T-helper 2 cell treated with Interferon-gamma antibody and Interleukin-4, amounts not matched to agents 100 ng/mL and 5 ng/mL, for 36 hours (primary cell): ENCODE results near the gene ATRX. TPM values are rescaled to one million over a fixed set of nuclear protein-coding genes. Genes with fewer than 3 reads are reported as not detected.
"Not testable (repeated sequence)": the region's sequence is repeated elsewhere in the genome, so short reads cannot be mapped to it uniquely, and the experiment has no call there.

Experiments used
- intact Hi-C: fragments of 100-400 bp; cut with micrococcal nuclease; formaldehyde crosslinking; loops from one replicate; pipeline ENCODE4 v1.15.1; 2023
- total RNA-seq: library from RNA; stranded (reverse); gene quantifications from 2 replicates; pipeline ENCODE4 v1.2.3, GENCODE V29; 2022

Gene ATRX, protein sequence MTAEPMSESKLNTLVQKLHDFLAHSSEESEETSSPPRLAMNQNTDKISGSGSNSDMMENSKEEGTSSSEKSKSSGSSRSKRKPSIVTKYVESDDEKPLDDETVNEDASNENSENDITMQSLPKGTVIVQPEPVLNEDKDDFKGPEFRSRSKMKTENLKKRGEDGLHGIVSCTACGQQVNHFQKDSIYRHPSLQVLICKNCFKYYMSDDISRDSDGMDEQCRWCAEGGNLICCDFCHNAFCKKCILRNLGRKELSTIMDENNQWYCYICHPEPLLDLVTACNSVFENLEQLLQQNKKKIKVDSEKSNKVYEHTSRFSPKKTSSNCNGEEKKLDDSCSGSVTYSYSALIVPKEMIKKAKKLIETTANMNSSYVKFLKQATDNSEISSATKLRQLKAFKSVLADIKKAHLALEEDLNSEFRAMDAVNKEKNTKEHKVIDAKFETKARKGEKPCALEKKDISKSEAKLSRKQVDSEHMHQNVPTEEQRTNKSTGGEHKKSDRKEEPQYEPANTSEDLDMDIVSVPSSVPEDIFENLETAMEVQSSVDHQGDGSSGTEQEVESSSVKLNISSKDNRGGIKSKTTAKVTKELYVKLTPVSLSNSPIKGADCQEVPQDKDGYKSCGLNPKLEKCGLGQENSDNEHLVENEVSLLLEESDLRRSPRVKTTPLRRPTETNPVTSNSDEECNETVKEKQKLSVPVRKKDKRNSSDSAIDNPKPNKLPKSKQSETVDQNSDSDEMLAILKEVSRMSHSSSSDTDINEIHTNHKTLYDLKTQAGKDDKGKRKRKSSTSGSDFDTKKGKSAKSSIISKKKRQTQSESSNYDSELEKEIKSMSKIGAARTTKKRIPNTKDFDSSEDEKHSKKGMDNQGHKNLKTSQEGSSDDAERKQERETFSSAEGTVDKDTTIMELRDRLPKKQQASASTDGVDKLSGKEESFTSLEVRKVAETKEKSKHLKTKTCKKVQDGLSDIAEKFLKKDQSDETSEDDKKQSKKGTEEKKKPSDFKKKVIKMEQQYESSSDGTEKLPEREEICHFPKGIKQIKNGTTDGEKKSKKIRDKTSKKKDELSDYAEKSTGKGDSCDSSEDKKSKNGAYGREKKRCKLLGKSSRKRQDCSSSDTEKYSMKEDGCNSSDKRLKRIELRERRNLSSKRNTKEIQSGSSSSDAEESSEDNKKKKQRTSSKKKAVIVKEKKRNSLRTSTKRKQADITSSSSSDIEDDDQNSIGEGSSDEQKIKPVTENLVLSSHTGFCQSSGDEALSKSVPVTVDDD (N-terminal part only)
- total RNA-seq: 75.0 and 79.2 TPM in 2 replicates

- intact Hi-C loops: loop anchor here (1.0 to 10.0 kb wide), 6 partner anchors 110 to 732 kb away; partner anchors contain the start of genes ATP7A, COX7B, MAGT1 and PGK1
These were observed at the start of gene ATRX for GRCh38 chrX:77785486-77786364. TSS of gene ATRX (minus strand) at chrX:77786216. CDS start at chrX:77786001, 215 bp downstream.

DNA sequence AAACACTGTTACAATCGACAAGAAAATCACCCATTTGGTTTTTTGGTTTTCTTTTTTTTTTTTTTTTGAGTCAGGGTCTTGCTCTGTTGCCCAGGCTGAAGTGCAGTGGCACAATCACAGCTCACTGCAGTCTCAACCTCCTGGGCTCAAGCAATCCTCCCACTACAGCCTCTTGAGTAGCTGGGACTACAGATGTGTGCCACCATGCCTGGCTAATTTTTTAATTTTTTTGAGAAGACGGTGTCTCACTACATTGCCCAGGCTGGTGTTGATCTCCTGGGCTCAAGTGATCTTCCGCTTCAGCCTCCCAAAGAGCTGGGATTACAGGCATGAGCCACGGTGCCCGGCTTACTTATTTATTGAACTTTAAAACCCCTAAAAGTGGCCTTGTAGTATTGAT, 45.5 kb upstream of the ATRX start:
- intact Hi-C loops: not testable (repeated sequence)

DNA sequence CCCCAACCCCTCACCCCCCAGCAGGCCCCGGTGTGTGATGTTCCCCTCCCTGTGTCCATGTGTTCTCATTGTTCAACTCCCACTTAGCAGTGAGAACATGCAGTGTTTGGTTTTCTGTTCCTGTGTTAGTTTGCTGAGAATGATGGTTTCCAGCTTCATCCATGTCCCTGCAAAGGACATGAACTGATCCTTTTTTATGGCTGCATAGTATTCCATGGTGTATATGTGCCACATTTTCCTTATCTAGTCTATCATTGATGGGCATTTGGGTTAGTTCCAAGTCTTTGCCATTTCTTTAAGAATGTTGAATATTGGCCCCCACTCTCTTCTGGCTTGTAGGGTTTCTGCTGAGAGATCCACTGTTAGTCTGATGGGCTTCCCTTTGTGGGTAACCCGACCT, 36.0 kb upstream of the ATRX start:
- intact Hi-C loops: not testable (repeated sequence)

DNA sequence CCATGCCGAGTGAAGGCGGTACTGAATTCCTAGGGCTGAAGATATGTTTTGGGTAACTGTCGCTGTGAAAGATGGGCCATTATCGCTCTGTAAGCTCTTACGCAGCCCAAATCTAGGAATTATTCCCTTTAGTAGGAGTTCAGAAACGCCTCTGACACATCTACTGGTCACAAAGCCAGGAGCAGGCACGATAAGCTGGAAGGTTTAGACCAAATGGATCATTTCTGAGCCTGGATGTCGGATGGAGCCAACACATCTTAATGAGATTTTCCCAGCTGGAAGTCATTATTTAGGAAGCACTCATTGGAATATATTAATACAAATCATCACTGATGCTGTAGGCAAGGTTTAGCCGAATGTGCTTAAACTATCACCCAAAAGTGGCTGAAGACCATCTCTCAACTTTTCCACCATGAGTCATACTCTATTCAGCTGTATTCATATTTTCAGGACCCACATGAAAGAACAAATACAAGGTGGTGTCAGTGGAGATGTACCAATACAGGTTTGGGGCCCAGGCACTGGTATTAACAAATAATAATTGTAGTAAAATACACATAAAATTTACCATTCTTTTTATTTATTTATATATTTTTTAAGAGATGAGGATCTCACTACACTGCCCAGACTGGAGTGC, 34.2 kb upstream of the ATRX start:
- intact Hi-C loops: no loop called here

- intact Hi-C loops: no loop called here
These were observed 28.2 kb upstream of the ATRX start for GRCh38 chrX:77814210-77814609.

- intact Hi-C loops: no loop called here
These were observed 16.2 kb upstream of the ATRX start for GRCh38 chrX:77802201-77802600.

DNA sequence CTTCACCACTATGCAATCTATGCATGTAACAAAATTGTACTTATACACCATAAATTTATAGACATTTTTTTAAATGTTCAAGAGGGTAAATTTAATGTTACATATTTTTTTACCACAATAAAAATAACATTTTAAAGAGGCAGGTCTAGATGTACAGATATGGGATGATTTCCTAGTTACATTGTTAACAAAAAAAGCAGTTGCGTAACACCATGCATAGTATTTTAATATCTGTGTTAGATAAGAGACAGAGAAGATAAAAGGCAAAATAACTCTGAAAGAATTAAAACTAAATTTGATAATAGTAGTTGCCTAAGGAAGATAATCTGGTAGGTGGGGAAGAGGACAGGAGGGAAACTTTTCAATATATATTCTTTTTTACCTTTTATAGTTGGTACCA, 9.1 kb upstream of the ATRX start:
- intact Hi-C loops: no loop called here

GRCh38 chrX:77793946-77794345, 7.9 kb upstream of the ATRX start:
- intact Hi-C loops: no loop called here

GRCh38 chrX:77788050-77788449, 2.0 kb upstream of the ATRX start:
- intact Hi-C loops: loop anchor here (5.0 to 10.0 kb wide), 3 partner anchors 113 to 729 kb away; partner anchors contain the start of gene PGK1

DNA sequence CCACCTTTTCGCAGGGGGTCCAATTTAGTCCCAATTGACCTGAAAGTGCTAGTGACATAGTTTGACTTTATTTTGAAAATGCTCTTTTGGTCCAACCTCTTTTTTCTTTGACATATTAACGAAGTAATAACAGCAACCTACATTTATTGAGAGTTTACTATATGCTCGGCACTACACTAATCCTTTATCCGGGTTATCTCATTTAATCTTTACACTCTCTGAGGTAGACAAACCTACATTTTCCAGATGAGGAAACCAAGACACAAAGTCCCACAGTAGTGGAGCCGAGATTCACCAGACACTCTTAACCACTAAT, 307 bp upstream of the ATRX start:
- intact Hi-C loops: loop anchor here (1.0 to 10.0 kb wide), 6 partner anchors 109 to 731 kb away; partner anchors contain the start of genes ATP7A, COX7B, MAGT1 and PGK1

DNA sequence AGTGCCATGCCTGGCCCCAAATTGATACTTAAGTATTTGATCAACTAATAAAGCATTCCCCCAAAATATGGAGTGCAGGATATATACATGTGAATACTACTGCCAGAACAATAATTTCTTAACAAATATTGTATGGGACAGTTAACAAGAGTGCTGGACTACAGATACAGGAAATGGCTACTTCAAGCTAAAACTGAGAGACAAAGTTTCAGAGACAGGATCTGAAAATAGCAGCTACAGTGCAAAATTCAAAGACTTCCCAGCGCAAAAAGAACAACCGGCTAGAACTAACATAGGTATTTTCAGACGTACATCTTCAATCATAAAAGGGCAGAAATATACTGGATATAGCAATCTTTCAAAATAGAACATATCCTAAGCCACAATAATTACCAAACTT, 6.3 kb downstream of the ATRX start:
- intact Hi-C loops: loop anchor here (10.0 kb wide), 1 partner anchor 105 kb away; no protein-coding TSS in a partner anchor

DNA sequence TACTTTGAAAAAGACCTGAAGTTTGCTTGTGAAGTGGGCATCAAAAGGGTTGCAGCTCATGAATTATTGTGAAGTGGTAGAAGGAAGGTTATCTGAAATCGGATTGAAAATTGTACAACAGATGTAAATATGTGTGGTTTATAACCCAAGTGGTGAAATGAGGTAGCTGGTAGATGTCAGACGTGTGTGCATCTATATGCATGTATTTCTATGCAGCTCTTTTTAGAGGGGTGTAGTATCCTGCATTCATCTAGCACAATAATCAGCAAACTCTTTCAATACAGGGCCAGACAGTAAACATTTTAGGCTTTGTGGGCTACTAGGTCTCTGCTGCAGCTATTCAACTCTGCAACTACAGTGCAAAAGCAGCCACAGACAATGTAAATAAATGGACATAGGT, 9.4 kb downstream of the ATRX start:
- intact Hi-C loops: no loop called here

DNA sequence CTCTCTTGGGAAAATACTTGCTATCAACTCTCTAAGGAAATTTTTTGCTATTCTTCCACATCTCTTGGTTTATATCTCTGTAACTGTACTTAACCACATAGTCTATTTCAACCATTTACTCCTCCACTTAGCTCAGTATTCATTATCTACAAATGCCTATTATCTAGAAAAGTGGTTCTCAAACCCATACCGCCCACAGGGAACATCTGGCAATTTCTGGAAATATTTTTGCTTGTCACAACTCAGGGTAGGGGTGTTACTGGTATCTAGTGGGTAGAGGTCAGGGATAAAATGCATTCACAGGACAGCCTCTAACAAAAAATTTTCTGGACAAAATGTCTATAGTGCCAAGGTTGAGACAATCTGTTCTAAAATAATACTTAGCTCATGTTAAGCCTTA, 14.4 kb downstream of the ATRX start:
- intact Hi-C loops: no loop called here

- intact Hi-C loops: no loop called here
These were observed 17.2 kb downstream of the ATRX start for GRCh38 chrX:77768787-77769186.

GRCh38 chrX:77766212-77766611, 19.8 kb downstream of the ATRX start:
- intact Hi-C loops: not testable (repeated sequence)

GRCh38 chrX:77755561-77755960, 30.5 kb downstream of the ATRX start:
- intact Hi-C loops: no loop called here

GRCh38 chrX:77753942-77754341, 32.1 kb downstream of the ATRX start:
- intact Hi-C loops: not testable (repeated sequence)

DNA sequence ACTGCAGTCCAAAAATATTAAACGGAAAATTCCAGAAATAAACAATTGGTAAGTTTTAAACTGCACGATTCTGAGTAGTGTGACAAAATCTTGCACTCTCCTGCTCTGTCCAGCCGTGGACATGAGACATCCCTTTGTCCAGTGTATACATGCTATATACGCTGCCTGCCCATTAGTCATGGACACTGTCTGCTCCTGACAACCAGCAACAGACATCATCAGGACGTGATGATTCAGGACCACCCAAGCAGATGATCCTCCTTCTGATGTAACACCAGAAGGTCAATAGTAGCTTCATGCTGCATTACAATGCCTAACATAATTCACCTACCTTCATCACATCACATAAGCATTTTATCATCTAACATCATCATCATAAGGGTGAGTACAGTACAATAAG, 36.3 kb downstream of the ATRX start:
- intact Hi-C loops: no loop called here

GRCh38 chrX:77743720-77744119, 42.3 kb downstream of the ATRX start:
- intact Hi-C loops: no loop called here
